CD4-positive, alpha-beta memory T cell (primary cell): ENCODE results near the gene SIK3. TPM values are rescaled to one million over a fixed set of nuclear protein-coding genes. Genes with fewer than 3 reads are reported as not detected.

ENCODE experiments used
- CTCF ChIA-PET: fragments of 350-600 bp; sonication (Branson Sonifier 250); formaldehyde crosslinking; loops from one replicate; lab custom pipeline; 2021; ENCODE audit warnings: inconsistent platforms; ENCODE audit not compliant: partially characterized antibody; lab: Charles Lee
- POLR2A ChIA-PET: fragments of 350-600 bp; sonication (Branson Sonifier 250); formaldehyde crosslinking; loops from one replicate; lab custom pipeline; 2021; ENCODE audit not compliant: partially characterized antibody; lab: Charles Lee
- DNase-seq, 5 donors: peaks; one replicate each; pipeline versions ENCODE4 v3.0.0 to v3.0.0-alpha.2; 2020 to 2022; ENCODE audit warnings: mixed read lengths in 1 of 5
- H3K27ac ChIP-seq: one replicate; pipeline ENCODE4 v1.7.0; 2013; ENCODE audit warnings: low read depth, low read length
- H3K27me3 ChIP-seq: 2 replicates; pipeline ENCODE4 v1.7.0; 2013; ENCODE audit warnings: mild to moderate bottlenecking, low read length, moderate library complexity; ENCODE audit not compliant: insufficient read depth
- H3K36me3 ChIP-seq: 2 replicates; pipeline ENCODE4 v1.7.0; 2013; ENCODE audit warnings: mild to moderate bottlenecking, low read length, moderate library complexity; ENCODE audit not compliant: insufficient read depth
- H3K4me1 ChIP-seq: 2 replicates; pipeline ENCODE4 v1.7.0; 2013; ENCODE audit warnings: mild to moderate bottlenecking, low read length, moderate library complexity; ENCODE audit not compliant: insufficient read depth
- H3K4me3 ChIP-seq, 2 donors: one replicate each; pipeline ENCODE4 v1.7.0; 2013; ENCODE audit warnings: low read length in 2 of 2, mild to moderate bottlenecking in 1 of 2
- H3K9me3 ChIP-seq, 2 donors: one replicate each; pipeline ENCODE4 v1.7.0; 2013; ENCODE audit warnings: low read length in 2 of 2, control low read depth in 1 of 2; ENCODE audit not compliant: control insufficient read depth in 1 of 2
- H3K27ac Mint-ChIP-seq, 7 donors: one replicate each; pipeline ENCODE4 v1.8.0; 2020 to 2021; ENCODE audit warnings: mixed read lengths in 7 of 7, mild to moderate bottlenecking in 6 of 7, inconsistent platforms in 3 of 7, moderate library complexity in 3 of 7
- H3K27me3 Mint-ChIP-seq, 2 donors: one replicate each; pipeline ENCODE4 v1.8.0; 2020 to 2021; ENCODE audit warnings: mixed read lengths in 2 of 2
- H3K36me3 Mint-ChIP-seq, 2 donors: one replicate each; pipeline ENCODE4 v1.8.0; 2020 to 2021; ENCODE audit warnings: mixed read lengths in 2 of 2, inconsistent platforms in 1 of 2, mild to moderate bottlenecking in 1 of 2
- H3K4me1 Mint-ChIP-seq, 4 donors: one replicate each; pipeline ENCODE4 v1.8.0; 2020 to 2021; ENCODE audit warnings: mixed read lengths in 4 of 4, mild to moderate bottlenecking in 1 of 4
- H3K4me3 Mint-ChIP-seq, 8 donors: one replicate each; pipeline ENCODE4 v1.8.0; 2020 to 2021; ENCODE audit warnings: mixed read lengths in 8 of 8, mild to moderate bottlenecking in 7 of 8, moderate library complexity in 6 of 8, inconsistent platforms in 3 of 8
- H3K9me3 Mint-ChIP-seq, 8 donors: one replicate each; pipeline ENCODE4 v1.8.0; 2020 to 2021; ENCODE audit warnings: mixed read lengths in 8 of 8, mild to moderate bottlenecking in 5 of 8, inconsistent platforms in 3 of 8, moderate library complexity in 1 of 8
- intact Hi-C: fragments of 100-400 bp; cut with micrococcal nuclease; formaldehyde crosslinking; loops from one replicate; pipeline ENCODE4 v1.15.1; 2023
- polyA plus RNA-seq, 2 donors: library from polyadenylated mRNA; unstranded; fragments of 300-500 nt; fragmentation: Illumina TruSeq; gene quantifications; one replicate each; pipeline ENCODE4 v1.2.3, GENCODE V29; 2021
- total RNA-seq, 2 experiments: library from RNA; stranded (reverse); gene quantifications; one replicate each; pipeline ENCODE4 v1.2.3, GENCODE V29; 2021

SIK3 gene
- total and polyA plus RNA-seq, 4 experiments from 2014 or later, result 9.7 to 97.5 (median 62.5) TPM

DNA sequence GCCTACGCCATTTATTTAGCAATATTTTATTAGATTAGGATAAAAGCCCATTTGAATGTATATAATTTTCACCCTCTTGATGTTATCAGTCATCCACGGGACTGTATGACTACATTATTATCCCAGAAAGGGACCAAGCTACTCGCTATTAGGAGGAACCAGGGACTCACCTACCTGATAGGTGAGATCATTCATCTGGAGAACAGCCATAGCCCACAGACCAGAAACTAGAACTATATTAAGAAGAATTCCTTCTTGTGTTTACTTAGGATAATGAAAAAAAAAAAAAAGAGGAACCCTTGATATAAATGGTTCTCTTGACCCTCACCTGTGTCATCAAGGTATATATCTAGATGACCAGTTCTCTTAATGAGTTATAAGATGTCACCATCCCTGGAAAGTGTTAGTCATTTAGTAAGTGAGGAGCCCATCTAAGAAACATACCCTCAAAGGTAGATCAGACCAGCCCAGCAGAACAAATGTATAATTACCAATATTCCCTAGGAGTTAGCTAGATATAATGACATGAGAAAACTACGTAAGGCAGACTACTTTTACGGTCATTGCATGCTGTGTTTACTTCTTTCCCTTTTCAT, 8.0 kb downstream of the SIK3 start:
- CTCF ChIA-PET, result interaction anchor here (0.7 to 1.5 kb wide), 5 partner anchors 7 to 299 kb away, joined by 3 to 6 read pairs (median 3); partner anchors contain the start of gene APOA5
- H3K36me3 Mint-ChIP-seq, result peaks cover 11 to 29% of the 10 kb centered on the region in 2 donors
- peak overlapping the region in 3 of 8 donors; percentile 29 to 59 (median 39) for H3K4me3 Mint-ChIP-seq

DNA sequence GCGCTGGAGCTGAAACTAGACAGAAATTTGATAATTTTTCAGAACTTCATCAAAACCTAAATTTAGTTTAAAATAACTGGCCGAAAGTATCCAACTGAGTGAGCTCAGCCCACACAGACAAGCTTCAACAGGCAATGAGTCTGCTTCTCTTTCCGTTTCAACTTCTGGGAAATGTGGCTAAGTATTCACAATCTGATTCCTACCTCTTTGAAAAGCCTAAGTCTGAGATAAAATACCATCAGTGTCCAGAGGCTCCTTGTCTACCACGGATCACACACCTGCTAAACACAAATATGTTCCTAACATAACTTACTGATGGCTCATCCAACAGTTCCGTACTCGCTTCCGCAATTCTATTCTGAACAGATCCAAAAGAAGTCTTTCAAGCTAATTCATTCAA, 8.5 kb downstream of the SIK3 start:
- POLR2A ChIA-PET, result interaction anchor here (1.1 to 1.6 kb wide), 4 partner anchors 12 to 160 kb away, joined by 3 to 5 read pairs (median 4); no protein-coding TSS in a partner anchor
- H3K36me3 ChIP-seq, result no peaks in the 10 kb centered on the region
- Mint-ChIP-seq H3K36me3 (peaks cover 11 to 30% of the 10 kb centered on the region in 2 donors), H3K27me3 (no peaks in the 10 kb centered on the region), H3K27ac (peak overlapping the region in 2 of 7 donors; percentile 48 to 57), H3K4me1 (peaks cover 55 to 90% (median 69%) of the 10 kb centered on the region in 4 donors), H3K4me3 (peak overlapping the region in 2 of 8 donors; percentile 3 to 33), H3K9me3 (peaks cover 0 to 5% (median 0%) of the 10 kb centered on the region in 8 donors)
- DNase-seq, result no peak
- H3K27ac ChIP-seq, result no peak overlapping the region
- H3K4me3 ChIP-seq, result no peak overlapping the region
- intact Hi-C loops, result no loop called here
- peaks cover 66% of the 10 kb centered on the region for H3K4me1 ChIP-seq
- no peaks in the 10 kb centered on the region for H3K27me3 ChIP-seq
- CTCF ChIA-PET, result interaction anchor here (1.1 to 1.5 kb wide), 4 partner anchors 12 to 298 kb away, joined by 3 to 5 read pairs (median 3); partner anchors contain the start of gene APOA5
- H3K9me3 ChIP-seq, result no peaks in the 10 kb centered on the region

More for the DNA sequence above, 8.0 kb downstream of the SIK3 start:
- POLR2A ChIA-PET, result interaction anchor here (1.1 to 1.6 kb wide), 4 partner anchors 12 to 160 kb away, joined by 3 to 5 read pairs (median 4); no protein-coding TSS in a partner anchor
- intact Hi-C loops, result no loop called here
- Mint-ChIP-seq H3K9me3 (peaks cover 0 to 5% (median 0%) of the 10 kb centered on the region in 8 donors), H3K27ac (peak overlapping the region in 5 of 7 donors; percentile 0 to 82 (median 42)), H3K4me1 (peaks cover 55 to 90% (median 71%) of the 10 kb centered on the region in 4 donors), H3K27me3 (no peaks in the 10 kb centered on the region)
- Histone ChIP-seq H3K4me3 (no peak overlapping the region), H3K27me3 (no peaks in the 10 kb centered on the region), H3K9me3 (no peaks in the 10 kb centered on the region), H3K4me1 (peaks cover 71% of the 10 kb centered on the region), H3K36me3 (no peaks in the 10 kb centered on the region), H3K27ac (no peak overlapping the region)
- DNase-seq, result no peak

DNA sequence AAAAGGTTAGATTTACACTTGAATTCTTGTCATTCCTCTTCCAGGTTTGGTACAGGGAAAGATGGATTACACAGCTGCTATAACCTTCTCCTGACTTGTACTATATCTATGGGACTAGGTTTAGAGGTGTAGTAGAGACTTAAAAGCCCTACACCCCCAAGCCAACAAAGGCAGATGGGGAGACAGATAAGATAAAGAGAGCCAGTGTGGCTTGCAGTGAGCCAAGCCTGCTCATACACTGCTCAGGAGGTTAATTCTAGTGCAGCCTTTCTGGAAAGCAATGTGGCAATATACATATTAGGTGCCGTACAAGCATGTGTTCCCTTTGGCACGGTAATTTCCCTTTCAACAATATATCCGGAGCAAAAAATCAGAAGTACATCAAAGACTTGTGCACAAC, 10.8 kb downstream of the SIK3 start:
- no peaks in the 10 kb centered on the region for H3K27me3 ChIP-seq
- peaks cover 52 to 88% (median 67%) of the 10 kb centered on the region in 4 donors for H3K4me1 Mint-ChIP-seq
- peak overlapping the region in 4 of 7 donors; percentile 7 to 65 (median 57) for H3K27ac Mint-ChIP-seq
- H3K4me3 ChIP-seq, result no peak overlapping the region
- H3K36me3 ChIP-seq, result no peaks in the 10 kb centered on the region
- no peak for DNase-seq
- H3K4me3 Mint-ChIP-seq, result peak overlapping the region in 7 of 8 donors; percentile 4 to 76 (median 51)
- intact Hi-C loops, result no loop called here
- no peak overlapping the region for H3K27ac ChIP-seq
- no peaks in the 10 kb centered on the region for H3K9me3 ChIP-seq
- CTCF ChIA-PET, result no interaction called here
- no peaks in the 10 kb centered on the region for H3K27me3 Mint-ChIP-seq
- peaks cover 55% of the 10 kb centered on the region for H3K4me1 ChIP-seq
- H3K9me3 Mint-ChIP-seq, result peaks cover 0 to 5% (median 0%) of the 10 kb centered on the region in 8 donors
- peaks cover 9 to 26% of the 10 kb centered on the region in 2 donors for H3K36me3 Mint-ChIP-seq
- POLR2A ChIA-PET, result interaction anchor here (1.3 kb wide), 1 partner anchor 10 kb away, joined by 3 read pairs; no protein-coding TSS in a partner anchor

DNA sequence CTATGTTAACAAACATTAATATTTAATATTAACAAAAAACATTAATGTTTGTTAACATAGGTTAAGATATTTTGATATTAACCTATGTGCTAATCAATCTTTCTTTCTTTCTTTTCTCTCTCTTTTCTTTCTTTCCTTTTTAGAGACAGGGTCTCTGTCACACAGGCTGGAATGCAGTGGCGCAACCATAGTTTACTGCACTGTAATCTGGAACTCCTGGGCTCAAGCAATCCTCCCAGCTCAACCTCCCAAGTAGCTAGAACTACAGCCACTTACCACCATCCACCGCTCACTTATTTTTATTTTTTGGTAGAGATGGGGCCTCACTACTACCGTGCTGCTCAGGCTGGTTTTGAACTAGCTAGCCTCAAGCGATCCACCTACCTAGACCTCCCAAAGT, 13.2 kb downstream of the SIK3 start:
- Mint-ChIP-seq H3K4me3 (peak overlapping the region in 3 of 8 donors; percentile 4 to 52 (median 22)), H3K9me3 (peaks cover 0 to 8% (median 0%) of the 10 kb centered on the region in 8 donors), H3K27ac (peak overlapping the region in 2 of 7 donors; percentile 11 to 51), H3K36me3 (peaks cover 13 to 14% of the 10 kb centered on the region in 2 donors), H3K4me1 (peaks cover 47 to 80% (median 66%) of the 10 kb centered on the region in 4 donors), H3K27me3 (no peaks in the 10 kb centered on the region)
- Histone ChIP-seq H3K27ac (no peak overlapping the region), H3K4me3 (no peak overlapping the region), H3K27me3 (no peaks in the 10 kb centered on the region), H3K36me3 (no peaks in the 10 kb centered on the region), H3K9me3 (no peaks in the 10 kb centered on the region), H3K4me1 (peaks cover 43% of the 10 kb centered on the region)
- ChIA-PET CTCF (no interaction called here), POLR2A (no interaction called here)
- no peak for DNase-seq
- intact Hi-C loops, result no loop called here

DNA sequence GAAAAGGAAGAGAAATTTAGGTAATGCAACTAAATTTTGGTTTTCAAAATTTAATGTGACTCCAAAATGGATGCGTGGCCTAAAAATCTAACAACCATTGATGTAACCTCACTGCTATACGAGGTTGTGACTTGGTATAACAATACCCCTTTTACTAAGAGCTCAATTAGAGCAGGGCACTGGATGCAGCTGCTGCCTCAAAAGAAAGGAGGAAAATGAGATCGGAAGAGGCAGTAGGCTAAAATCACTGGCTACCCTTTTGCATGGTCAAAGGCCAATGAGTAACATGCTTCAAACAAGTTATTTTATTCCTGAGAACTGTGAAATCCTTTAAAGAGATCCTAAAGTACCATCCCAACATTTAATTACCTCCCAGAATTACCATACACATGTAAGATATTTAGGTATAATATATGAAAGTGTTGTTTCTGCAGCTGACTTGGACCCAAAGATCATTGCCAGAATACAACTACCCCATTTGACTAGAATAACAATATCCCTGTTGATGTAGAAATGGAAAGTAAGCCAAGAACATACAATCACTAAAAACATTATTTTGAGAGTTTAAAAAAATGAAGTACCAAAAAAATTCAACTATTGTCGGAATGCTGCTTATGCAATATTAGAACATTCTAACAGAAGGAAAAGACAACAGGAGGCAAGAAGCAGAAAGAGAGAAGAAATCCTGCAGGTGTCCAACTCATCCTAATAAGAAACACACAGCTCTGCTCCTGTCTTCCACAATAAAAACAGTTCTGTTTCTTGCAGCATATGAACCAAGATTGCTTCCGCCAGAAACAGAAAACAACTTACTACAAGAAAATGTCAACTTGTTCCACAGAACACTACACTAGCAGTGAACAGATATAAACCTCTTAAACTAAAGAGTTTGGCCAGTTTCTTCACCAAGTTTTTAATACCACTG, 15.0 kb downstream of the SIK3 start:
- Mint-ChIP-seq H3K4me1 (peaks cover 46 to 80% (median 61%) of the 10 kb centered on the region in 4 donors), H3K27ac (peak overlapping the region in 2 of 7 donors; percentile 2 to 82), H3K27me3 (no peaks in the 10 kb centered on the region), H3K9me3 (peaks cover 0 to 8% (median 0%) of the 10 kb centered on the region in 8 donors), H3K4me3 (peak overlapping the region in 5 of 8 donors; percentile 9 to 63 (median 45)), H3K36me3 (peaks cover 9 to 17% of the 10 kb centered on the region in 2 donors)
- Histone ChIP-seq H3K9me3 (no peaks in the 10 kb centered on the region), H3K27me3 (no peaks in the 10 kb centered on the region), H3K4me1 (peaks cover 46% of the 10 kb centered on the region), H3K4me3 (no peak overlapping the region), H3K27ac (no peak overlapping the region), H3K36me3 (no peaks in the 10 kb centered on the region)
- CTCF ChIA-PET, result interaction anchor here (0.5 to 1.7 kb wide), 5 partner anchors 8 to 43 kb away, joined by 3 to 6 read pairs (median 3); no protein-coding TSS in a partner anchor
- intact Hi-C loops, result loop anchor here (2.0 kb wide), 1 partner anchor 14 kb away; no protein-coding TSS in a partner anchor
- no peak for DNase-seq
- POLR2A ChIA-PET, result interaction anchor here (1.1 to 2.1 kb wide), 3 partner anchors 10 to 59 kb away, joined by 3 to 5 read pairs (median 3); no protein-coding TSS in a partner anchor

DNA sequence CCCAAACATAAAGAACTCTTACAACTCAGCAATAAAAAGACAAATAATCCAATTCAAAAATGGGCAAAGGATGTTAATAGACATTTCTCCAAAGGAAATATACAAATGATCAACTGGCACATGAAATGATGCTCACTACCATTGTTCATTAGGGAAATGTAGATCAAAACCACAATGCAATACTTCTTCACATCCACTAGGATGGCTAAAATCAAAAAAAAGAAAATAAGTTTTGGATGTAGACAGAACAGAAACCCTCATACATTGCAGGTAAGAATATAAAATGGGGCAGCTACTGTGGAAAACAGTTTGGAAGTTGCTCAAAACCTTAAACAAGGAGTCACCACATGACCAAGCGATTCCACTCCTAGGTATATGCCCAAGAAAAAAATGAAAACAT, 16.3 kb downstream of the SIK3 start:
- H3K4me3 Mint-ChIP-seq, result no peak overlapping the region
- CTCF ChIA-PET, result no interaction called here

More for the DNA sequence above, 16.3 kb downstream of the SIK3 start:
- Histone ChIP-seq H3K9me3 (no peaks in the 10 kb centered on the region), H3K27me3 (no peaks in the 10 kb centered on the region), H3K36me3 (no peaks in the 10 kb centered on the region), H3K4me1 (peaks cover 46% of the 10 kb centered on the region), H3K4me3 (no peak overlapping the region), H3K27ac (no peak overlapping the region)
- DNase-seq, result no peak
- Mint-ChIP-seq H3K4me1 (peaks cover 47 to 81% (median 62%) of the 10 kb centered on the region in 4 donors), H3K27me3 (no peaks in the 10 kb centered on the region), H3K27ac (peak overlapping the region in 1 of 7 donors; percentile 1), H3K9me3 (peaks cover 0 to 5% (median 0%) of the 10 kb centered on the region in 8 donors), H3K36me3 (peaks cover 6 to 17% of the 10 kb centered on the region in 2 donors)
- intact Hi-C loops, result loop anchor here (2.0 kb wide), 1 partner anchor 15 kb away; no protein-coding TSS in a partner anchor
- POLR2A ChIA-PET, result no interaction called here
